ENCODE data around the gene DNAJC21.
A peak's percentile ranks its signal among the peaks of the same experiment; 100 is the strongest.

Gene DNAJC21

DNA sequence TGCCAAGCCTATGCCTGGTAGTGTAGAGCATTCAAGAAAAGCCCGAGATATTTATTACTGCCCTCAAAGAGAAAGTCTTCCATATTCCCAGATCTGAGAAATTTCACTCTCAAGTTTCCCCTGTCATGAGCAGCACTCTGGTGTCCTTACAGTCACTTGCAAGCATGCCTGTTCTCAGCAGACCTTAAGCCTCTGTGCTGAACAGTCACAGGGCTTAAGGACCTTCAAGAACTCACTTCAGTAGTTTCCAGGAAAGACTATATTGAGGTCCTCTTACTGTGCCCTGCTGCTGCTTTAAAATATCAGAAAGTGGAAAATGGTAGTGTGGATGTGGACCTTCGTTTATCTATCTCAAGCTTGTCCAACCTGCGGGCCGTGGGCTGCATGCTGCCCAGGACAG, 53.5 kb downstream of the DNAJC21 start:
- DNase-seq, result no peak

- no peak for DNase-seq
Observed at GRCh38 chr5:34986965-34987364, 57.6 kb downstream of the DNAJC21 start.

DNA sequence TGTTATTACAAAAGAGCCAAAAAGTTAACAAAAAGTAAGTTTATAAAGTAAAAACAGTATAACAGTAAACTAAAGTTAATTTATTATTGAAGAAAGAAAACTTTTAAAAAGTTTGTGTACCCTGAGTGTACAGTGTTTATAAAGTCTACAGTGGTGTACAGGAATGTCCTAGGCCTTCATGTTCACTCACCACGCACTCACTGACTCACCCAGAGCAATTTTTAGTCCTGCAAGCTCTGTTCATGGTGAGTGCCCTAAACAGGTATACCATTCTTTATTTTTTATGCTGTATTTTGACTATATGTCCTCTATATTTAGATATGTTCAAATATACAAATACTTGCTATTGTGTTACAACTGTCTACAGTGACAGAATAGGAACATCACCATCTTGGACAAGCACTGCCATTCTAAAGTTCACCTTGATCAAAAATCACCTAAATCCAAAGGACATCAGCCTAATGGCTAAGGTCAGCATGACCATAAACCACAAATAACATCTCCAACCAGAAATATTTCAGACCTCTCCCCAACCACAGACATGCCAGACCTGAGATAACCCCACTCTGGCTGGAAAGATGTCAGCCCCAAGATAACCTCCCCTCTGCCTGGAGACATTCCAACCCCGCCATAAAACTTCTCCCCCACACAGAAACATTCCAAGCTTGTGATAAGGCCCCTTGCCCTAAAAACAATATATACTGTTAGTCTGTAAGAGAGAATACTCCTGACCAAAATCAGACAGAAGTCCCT, 62.3 kb downstream of the DNAJC21 start:
- DNase-seq, result no peak

DNA sequence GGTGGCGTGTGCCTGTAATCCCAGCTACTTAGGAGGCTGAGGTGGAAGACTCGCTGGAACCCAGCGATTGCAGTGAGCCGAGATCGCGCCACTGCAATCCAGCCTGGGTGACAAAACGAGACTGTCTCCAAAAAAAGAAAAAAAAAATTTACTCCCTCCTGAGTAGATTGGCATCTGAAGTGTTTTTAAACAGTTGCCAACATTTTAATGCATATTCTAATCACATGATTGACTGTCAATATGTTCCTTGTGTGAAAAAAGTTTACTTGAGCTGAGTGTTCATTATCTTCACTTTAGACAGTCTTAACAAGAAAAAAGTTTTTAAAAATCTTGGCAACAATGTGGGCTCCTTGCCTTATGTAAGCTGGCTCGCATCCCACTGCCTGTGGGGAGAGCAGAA, 64.6 kb downstream of the DNAJC21 start:
- no peak for DNase-seq

DNA sequence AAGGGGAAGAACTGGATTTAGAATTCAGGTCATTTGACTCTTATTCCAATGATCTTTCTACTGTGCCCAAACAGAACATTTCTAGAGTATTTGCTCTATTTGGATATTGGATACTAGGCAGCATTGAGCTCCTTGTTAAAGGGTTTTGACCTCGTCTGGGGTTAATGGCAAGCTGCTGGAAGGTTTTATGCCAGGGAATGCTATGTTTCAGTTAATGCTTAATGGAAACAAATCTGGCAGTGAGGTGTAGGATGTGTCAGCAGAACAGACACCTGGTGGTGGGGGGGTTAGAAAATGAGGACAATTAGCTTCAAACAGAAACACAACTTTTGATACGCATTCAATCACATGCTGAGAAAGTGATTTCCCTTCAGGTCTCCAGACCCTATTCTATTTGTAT, 66.9 kb downstream of the DNAJC21 start:
- DNase-seq, result no peak

GRCh38 chr5:34998058-34998789, 68.9 kb downstream of the DNAJC21 start:
- no peak for DNase-seq

DNA sequence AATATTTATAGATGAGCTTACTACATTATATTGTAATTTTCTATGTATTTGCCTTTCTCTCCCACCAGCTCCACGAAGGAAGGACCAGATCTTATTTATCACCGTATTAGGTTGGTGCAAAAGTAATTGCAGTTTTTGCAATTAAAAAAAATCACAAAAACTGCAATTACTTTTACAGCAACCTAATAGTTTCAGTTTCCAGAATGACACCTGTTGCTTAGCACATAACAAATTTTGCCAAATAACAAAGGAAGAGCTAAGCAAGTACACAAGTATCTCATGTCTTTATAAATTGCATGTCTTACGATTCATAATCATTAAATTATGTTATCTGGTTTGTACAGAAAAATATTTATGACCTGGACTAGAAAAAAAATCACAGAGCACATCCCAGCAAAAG, 72.5 kb downstream of the DNAJC21 start:
- no peak for DNase-seq

- no peak for DNase-seq
Observed at GRCh38 chr5:35002459-35002858, 73.1 kb downstream of the DNAJC21 start.

GRCh38 chr5:35003018-35003957, 73.9 kb downstream of the DNAJC21 start:
- DNase-seq, result peak; percentile 84

- DNase-seq, result no peak
Observed at GRCh38 chr5:35004200-35004599, 74.8 kb downstream of the DNAJC21 start.

DNA sequence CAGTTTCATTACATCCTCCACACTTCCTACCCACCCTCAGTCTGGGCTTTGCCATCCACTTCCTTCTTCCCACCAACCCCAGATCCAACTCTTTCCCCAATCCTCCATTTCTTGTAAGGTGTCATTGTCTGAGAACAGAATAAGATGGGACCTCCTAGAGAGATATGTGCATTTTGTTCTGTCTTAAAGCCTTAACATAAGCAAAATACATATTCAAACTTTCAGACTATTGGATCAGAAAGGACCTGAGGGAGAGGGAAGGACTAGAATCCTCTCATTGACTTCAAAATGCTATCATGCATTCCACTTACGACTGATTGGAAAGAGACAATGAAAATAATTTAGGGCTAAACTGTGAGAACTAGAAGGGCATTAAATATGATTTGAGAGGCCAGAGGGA, 75.4 kb downstream of the DNAJC21 start:
- DNase-seq, result no peak

All from hematopoietic multipotent progenitor cell treated with erythropoietin and hydrocortisone succinate and interleukin-3 and kit ligand, for 6 days (in vitro differentiated cells).